Neural cell (in vitro differentiated cells): ENCODE results near the gene ZNHIT6.

Experiments
- EP300 ChIP-seq: fragments of 450-650 bp; conservative IDR thresholded peaks from 2 replicates; pipeline ENCODE4 v1.6.1; 2014; ENCODE audit warnings: antibody characterized with exemption, mild to moderate bottlenecking, moderate library complexity; ENCODE audit not compliant: poor library complexity, severe bottlenecking
- EZH2 ChIP-seq: fragments of 200-600, 300-800 bp; shearing (Covaris generic), sonication (generic); IDR thresholded peaks from 2 replicates; pipeline ENCODE4 v1.6.1; 2014; ENCODE audit warnings: antibody characterized with exemption, low read length, borderline replicate concordance, mild to moderate bottlenecking; ENCODE audit not compliant: insufficient read depth, poor library complexity, severe bottlenecking
- MXI1 ChIP-seq: fragments of 450-650 bp; conservative IDR thresholded peaks from 2 replicates; pipeline ENCODE4 v1.6.1; 2014; ENCODE audit warnings: antibody characterized with exemption, mild to moderate bottlenecking; ENCODE audit not compliant: poor library complexity, severe bottlenecking
- POLR2AphosphoS5 ChIP-seq: IDR thresholded peaks from 2 replicates; pipeline ENCODE4 v1.6.1; 2012
- RAD21 ChIP-seq: fragments of 450-650 bp; conservative IDR thresholded peaks from 2 replicates; pipeline ENCODE4 v1.6.1; 2014; ENCODE audit warnings: antibody characterized with exemption, mild to moderate bottlenecking, moderate library complexity
- SMC3 ChIP-seq: fragments of 450-650 bp; conservative IDR thresholded peaks from 2 replicates; pipeline ENCODE4 v1.6.1; 2014; ENCODE audit warnings: antibody characterized with exemption, mild to moderate bottlenecking, moderate library complexity; ENCODE audit not compliant: poor library complexity
- TAF1 ChIP-seq: IDR thresholded peaks from 2 replicates; pipeline ENCODE4 v1.6.1; 2012; ENCODE audit warnings: low read depth
- TF ChIP-seq, protein P1 (sequence below): fragments of 450-650 bp; IDR thresholded peaks from 2 replicates; pipeline ENCODE4 v1.5.1; 2014; ENCODE audit warnings: antibody characterized with exemption, mild to moderate bottlenecking, moderate library complexity; ENCODE audit not compliant: poor library complexity, severe bottlenecking
- TF ChIP-seq, protein P2 (sequence below): IDR thresholded peaks from 2 replicates; pipeline ENCODE4 v1.6.1; 2012; ENCODE audit warnings: borderline replicate concordance

- TF ChIP-seq EZH2 (no peak), POLR2AphosphoS5 (no peak), RAD21 (no peak), EP300 (no peak), TAF1 (no peak), SMC3 (no peak), MXI1 (no peak)
- TF ChIP-seq, protein P1, sequence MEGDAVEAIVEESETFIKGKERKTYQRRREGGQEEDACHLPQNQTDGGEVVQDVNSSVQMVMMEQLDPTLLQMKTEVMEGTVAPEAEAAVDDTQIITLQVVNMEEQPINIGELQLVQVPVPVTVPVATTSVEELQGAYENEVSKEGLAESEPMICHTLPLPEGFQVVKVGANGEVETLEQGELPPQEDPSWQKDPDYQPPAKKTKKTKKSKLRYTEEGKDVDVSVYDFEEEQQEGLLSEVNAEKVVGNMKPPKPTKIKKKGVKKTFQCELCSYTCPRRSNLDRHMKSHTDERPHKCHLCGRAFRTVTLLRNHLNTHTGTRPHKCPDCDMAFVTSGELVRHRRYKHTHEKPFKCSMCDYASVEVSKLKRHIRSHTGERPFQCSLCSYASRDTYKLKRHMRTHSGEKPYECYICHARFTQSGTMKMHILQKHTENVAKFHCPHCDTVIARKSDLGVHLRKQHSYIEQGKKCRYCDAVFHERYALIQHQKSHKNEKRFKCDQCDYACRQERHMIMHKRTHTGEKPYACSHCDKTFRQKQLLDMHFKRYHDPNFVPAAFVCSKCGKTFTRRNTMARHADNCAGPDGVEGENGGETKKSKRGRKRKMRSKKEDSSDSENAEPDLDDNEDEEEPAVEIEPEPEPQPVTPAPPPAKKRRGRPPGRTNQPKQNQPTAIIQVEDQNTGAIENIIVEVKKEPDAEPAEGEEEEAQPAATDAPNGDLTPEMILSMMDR, result no peak
- TF ChIP-seq, protein P2, sequence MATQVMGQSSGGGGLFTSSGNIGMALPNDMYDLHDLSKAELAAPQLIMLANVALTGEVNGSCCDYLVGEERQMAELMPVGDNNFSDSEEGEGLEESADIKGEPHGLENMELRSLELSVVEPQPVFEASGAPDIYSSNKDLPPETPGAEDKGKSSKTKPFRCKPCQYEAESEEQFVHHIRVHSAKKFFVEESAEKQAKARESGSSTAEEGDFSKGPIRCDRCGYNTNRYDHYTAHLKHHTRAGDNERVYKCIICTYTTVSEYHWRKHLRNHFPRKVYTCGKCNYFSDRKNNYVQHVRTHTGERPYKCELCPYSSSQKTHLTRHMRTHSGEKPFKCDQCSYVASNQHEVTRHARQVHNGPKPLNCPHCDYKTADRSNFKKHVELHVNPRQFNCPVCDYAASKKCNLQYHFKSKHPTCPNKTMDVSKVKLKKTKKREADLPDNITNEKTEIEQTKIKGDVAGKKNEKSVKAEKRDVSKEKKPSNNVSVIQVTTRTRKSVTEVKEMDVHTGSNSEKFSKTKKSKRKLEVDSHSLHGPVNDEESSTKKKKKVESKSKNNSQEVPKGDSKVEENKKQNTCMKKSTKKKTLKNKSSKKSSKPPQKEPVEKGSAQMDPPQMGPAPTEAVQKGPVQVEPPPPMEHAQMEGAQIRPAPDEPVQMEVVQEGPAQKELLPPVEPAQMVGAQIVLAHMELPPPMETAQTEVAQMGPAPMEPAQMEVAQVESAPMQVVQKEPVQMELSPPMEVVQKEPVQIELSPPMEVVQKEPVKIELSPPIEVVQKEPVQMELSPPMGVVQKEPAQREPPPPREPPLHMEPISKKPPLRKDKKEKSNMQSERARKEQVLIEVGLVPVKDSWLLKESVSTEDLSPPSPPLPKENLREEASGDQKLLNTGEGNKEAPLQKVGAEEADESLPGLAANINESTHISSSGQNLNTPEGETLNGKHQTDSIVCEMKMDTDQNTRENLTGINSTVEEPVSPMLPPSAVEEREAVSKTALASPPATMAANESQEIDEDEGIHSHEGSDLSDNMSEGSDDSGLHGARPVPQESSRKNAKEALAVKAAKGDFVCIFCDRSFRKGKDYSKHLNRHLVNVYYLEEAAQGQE, result no peak
Measured at GRCh38 chr1:85616736-85617135, 91.5 kb downstream of the ZNHIT6 start.
